GM18507 (cell line): Measurements from ENCODE around the gene ZSWIM5.
"Not testable (repeated sequence)": the region's sequence is repeated elsewhere in the genome, so short reads cannot be mapped to it uniquely, and the experiment has no call there.

ENCODE experiments used
- DNase-seq: peaks from one replicate; pipeline ENCODE4 v3.0.0; 2011; ENCODE audit warnings: low read depth; ENCODE audit not compliant: insufficient read length; ENCODE audit errors: extremely low spot score
- FAIRE-seq: peaks from 2 replicates; lab custom pipeline; 2011; peaks lifted over from hg19 to GRCh38; lab: Jason Lieb, UNC

Gene ZSWIM5

GRCh38 chr1:44988531-44989156 is 217.8 kb downstream of the ZSWIM5 start:
- FAIRE-seq, result no peak
- no peak for DNase-seq

DNA sequence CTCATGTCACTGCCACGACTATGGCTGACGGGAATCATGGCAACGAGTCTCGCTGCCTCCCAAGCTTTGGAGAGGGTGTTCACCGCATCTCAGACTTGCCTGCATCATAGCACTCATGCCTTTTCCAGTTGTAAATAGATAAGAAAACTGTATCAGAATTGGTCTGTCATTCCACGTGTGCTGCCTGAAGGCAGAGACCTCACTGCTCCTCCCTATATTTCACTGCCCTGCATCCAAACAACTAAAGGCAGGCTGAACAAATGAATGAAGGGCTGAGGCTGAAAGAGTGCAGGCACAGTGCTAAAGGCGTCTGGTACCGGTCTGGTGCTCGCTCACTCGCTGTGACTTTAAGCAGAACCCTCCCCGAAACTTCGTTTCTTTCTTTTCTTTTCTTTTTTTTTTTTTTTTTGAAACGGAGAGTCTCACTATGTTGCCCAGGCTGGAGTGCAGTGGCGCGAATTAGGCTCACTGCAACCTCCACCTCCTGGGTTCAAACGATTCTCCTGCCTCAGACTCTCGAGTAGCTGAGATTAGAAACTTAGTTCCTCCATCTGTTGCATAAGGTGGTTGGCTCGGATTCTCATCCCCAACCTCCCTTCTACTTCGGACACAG is 220.6 kb downstream of the ZSWIM5 start:
- no peak for DNase-seq

GRCh38 chr1:44977372-44977771 is 229.0 kb downstream of the ZSWIM5 start:
- DNase-seq, FAIRE-seq: not testable (repeated sequence)

More for the DNA sequence above, 220.6 kb downstream of the ZSWIM5 start:
- FAIRE-seq, result no peak

- no peak for FAIRE-seq
Observed at GRCh38 chr1:44976252-44976651, 230.2 kb downstream of the ZSWIM5 start.

GRCh38 chr1:44973645-44974044 is 232.8 kb downstream of the ZSWIM5 start:
- DNase-seq, result no peak
- no peak for FAIRE-seq

More at GRCh38 chr1:44976252-44976651, 230.2 kb downstream of the ZSWIM5 start:
- no peak for DNase-seq

DNA sequence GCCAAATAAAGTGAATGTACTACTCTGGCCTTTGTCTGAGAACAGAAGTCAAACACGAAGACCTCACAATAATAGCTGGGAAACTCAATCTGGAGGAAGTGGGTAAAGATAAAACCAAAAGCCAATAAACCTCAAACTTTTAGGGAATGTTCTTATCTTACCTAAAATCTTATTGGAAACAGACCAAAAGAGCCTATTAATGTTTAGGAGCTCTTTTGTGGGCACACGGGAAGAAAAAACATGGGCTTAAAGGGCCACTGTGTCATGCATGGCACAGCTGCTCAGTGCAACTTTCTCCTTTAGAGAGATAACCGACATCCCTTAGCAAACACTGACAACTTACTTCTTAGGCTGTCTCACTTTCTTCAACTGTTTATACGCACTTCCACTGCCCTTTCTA is 236.1 kb downstream of the ZSWIM5 start:
- no peak for FAIRE-seq
- no peak for DNase-seq
